ENCODE results near the gene SNAPC5. TPM values are rescaled to one million over a fixed set of nuclear protein-coding genes. Genes with fewer than 3 reads are reported as not detected.

SNAPC5 gene
- total and polyA plus RNA-seq, 7 donors: 32.7 to 86.0 (median 34.7) TPM

DNA sequence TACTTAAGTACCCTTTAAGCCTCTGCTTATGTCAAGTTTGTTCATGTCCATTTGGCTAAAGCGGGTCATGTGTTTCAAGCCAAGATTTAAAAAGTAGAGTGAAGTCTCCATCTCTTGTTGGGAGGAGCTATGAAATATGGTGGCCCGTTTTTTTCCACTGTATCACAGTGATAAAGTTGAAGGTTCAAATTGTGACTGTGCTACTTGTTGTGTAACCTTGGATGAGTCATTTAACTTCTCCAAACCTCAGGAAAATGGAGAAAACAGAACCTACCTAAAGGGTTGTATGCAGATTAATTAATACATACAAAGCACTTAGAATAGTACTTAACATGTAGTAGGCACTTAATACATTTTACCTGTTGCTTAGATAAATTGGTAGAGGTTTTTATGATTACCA, 43.4 kb downstream of the SNAPC5 start:
- TF ChIP-seq, protein P1, sequence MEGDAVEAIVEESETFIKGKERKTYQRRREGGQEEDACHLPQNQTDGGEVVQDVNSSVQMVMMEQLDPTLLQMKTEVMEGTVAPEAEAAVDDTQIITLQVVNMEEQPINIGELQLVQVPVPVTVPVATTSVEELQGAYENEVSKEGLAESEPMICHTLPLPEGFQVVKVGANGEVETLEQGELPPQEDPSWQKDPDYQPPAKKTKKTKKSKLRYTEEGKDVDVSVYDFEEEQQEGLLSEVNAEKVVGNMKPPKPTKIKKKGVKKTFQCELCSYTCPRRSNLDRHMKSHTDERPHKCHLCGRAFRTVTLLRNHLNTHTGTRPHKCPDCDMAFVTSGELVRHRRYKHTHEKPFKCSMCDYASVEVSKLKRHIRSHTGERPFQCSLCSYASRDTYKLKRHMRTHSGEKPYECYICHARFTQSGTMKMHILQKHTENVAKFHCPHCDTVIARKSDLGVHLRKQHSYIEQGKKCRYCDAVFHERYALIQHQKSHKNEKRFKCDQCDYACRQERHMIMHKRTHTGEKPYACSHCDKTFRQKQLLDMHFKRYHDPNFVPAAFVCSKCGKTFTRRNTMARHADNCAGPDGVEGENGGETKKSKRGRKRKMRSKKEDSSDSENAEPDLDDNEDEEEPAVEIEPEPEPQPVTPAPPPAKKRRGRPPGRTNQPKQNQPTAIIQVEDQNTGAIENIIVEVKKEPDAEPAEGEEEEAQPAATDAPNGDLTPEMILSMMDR (IDR thresholded peaks at IDR 0.05): no peak
- H3K9me3 ChIP-seq: no peaks in the 10 kb centered on the region
- H3K36me3 ChIP-seq (ENCODE audit: insufficient read depth in 1 of 2, low read depth in 1 of 2): peaks cover 0 to 11% of the 10 kb centered on the region in 2 donors
- no peaks in the 10 kb centered on the region for H3K4me1 ChIP-seq
- no peak for ATAC-seq
- no peak overlapping the region for H3K27ac ChIP-seq
- no peaks in the 10 kb centered on the region for H3K27me3 ChIP-seq (ENCODE audit: insufficient read depth in 3 of 3, low read length in 2 of 3)
- WGBS, 3 donors: 91 to 94% (median 91%) methylated on average over 2 of the region's 2 CpGs
- intact Hi-C loops (cut with DNase I): no loop called here
- no peak for DNase-seq
- H3K4me3 ChIP-seq: no peak overlapping the region

DNA sequence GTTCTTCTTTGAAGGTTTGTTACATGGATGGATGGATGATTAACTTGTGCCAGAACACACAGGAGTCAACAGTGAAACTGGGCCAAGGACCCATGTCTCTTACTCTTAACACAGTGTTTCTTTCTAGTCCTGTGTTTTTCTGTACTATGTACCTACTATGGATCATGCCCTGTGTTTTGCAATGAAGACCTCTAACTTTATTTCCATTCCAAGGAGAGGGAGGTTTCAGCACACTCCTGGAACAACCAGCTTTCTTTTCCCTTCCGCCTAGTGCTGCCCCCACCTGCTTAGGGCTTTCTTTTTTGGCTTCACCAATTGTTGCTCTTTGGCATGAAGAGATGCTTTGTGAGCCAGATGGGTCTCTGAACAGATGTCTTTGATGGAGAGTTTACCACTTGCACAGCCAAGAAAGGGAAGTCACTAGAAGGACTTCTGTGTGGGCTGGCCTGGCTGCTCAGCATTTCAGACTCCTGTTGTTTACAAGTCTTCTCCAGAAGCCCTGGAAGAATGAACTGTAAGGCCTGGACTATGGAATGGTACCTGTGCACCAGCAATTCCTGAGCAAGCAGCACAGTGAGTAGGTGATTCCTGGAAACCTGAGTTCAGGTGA, 44.5 kb downstream of the SNAPC5 start:
- WGBS, 3 donors: 18 to 41% (median 25%) methylated on average over 1 of the region's 1 CpG
- Histone ChIP-seq H3K36me3 (ENCODE audit: insufficient read depth in 1 of 2, low read depth in 1 of 2) (peaks cover 0 to 16% of the 10 kb centered on the region in 2 donors), H3K9me3 (no peaks in the 10 kb centered on the region), H3K27me3 (ENCODE audit: insufficient read depth in 3 of 3, low read length in 2 of 3) (no peaks in the 10 kb centered on the region), H3K4me3 (no peak overlapping the region), H3K27ac (no peak overlapping the region), H3K4me1 (no peaks in the 10 kb centered on the region)
- intact Hi-C loops (cut with DNase I): no loop called here
- DNase-seq (no peak), ATAC-seq (peak in 3 of 4 donors; percentile 34 to 71 (median 49))
- TF ChIP-seq, protein P1 (IDR thresholded peaks at IDR 0.05): no peak

DNA sequence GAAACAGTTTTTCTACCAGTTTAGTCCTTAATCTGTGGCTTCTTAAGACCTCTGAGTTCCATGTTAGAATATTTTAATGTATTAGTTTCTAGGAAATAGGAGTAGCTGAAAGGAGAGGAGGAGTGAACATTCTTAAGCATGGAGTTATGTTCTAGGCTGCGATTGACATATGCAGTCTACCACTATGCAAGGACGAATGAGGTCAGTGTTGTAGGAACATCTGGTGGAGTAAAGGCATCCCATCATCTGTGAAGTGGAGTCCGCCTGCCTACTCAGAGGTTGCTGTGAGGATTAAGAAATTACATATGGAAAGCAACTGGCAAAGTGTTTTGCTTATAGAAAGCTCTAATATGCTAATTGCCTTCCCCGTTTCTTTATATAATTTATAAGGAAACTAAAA, 45.1 kb downstream of the SNAPC5 start:
- 74 to 81% (median 80%) methylated on average over 4 of the region's 4 CpGs for WGBS, 3 donors
- H3K27ac ChIP-seq: no peak overlapping the region

More for the DNA sequence above, 45.1 kb downstream of the SNAPC5 start:
- intact Hi-C loops (cut with DNase I): no loop called here
- H3K9me3 ChIP-seq: no peaks in the 10 kb centered on the region
- H3K4me3 ChIP-seq: no peak overlapping the region
- peaks cover 0 to 20% of the 10 kb centered on the region in 2 donors for H3K36me3 ChIP-seq (ENCODE audit: insufficient read depth in 1 of 2, low read depth in 1 of 2)
- H3K4me1 ChIP-seq: no peaks in the 10 kb centered on the region
- TF ChIP-seq, protein P1 (IDR thresholded peaks at IDR 0.05): no peak
- no peaks in the 10 kb centered on the region for H3K27me3 ChIP-seq (ENCODE audit: insufficient read depth in 3 of 3, low read length in 2 of 3)
- ATAC-seq (no peak), DNase-seq (no peak)

Other genes starting within 250 kb of the SNAPC5 start
- not detected for gene MEGF11, start 244.0 kb downstream of the SNAPC5 start, total RNA-seq
- gene MEGF11, start 244.0 kb downstream of the SNAPC5 start, polyA plus RNA-seq: under 1 TPM in 2 of 3 donors, not detected in 1; 0.04 to 0.05 TPM
- 10 to 100 TPM; 27.8 to 38.7 (median 34.9) TPM for gene DIS3L, start 204.2 kb downstream of the SNAPC5 start, total RNA-seq
- 10 to 100 TPM; 11.0 to 41.5 (median 21.8) TPM for gene DIS3L, start 204.2 kb downstream of the SNAPC5 start, polyA plus RNA-seq
- 1 to 10 TPM; 3.1 to 4.9 (median 3.5) TPM for gene TIPIN, start 141.1 kb downstream of the SNAPC5 start, total RNA-seq
- 1 to 10 TPM; 6.7 to 7.5 (median 7.3) TPM for gene TIPIN, start 141.1 kb downstream of the SNAPC5 start, polyA plus RNA-seq
- gene MAP2K1, start 110.8 kb downstream of the SNAPC5 start, total RNA-seq: 10 to 100 TPM; 56.3 to 90.0 (median 64.8) TPM
- 100 to 1,000 TPM in 1 of 3 donors, 10 to 100 TPM in 2; 66.9 to 135 (median 84.7) TPM for gene MAP2K1, start 110.8 kb downstream of the SNAPC5 start, polyA plus RNA-seq
- 1,000 to 10,000 TPM; 1,435 to 2,180 (median 2,033) TPM for gene RPL4, start 7.1 kb upstream of the SNAPC5 start, total RNA-seq
- 1,000 to 10,000 TPM; 2,343 to 3,153 (median 2,635) TPM for gene RPL4, start 7.1 kb upstream of the SNAPC5 start, polyA plus RNA-seq
- 1 to 10 TPM; 2.2 to 4.2 (median 2.6) TPM for gene ZWILCH, start 7.6 kb upstream of the SNAPC5 start, total RNA-seq
- gene ZWILCH, start 7.6 kb upstream of the SNAPC5 start, polyA plus RNA-seq: 1 to 10 TPM; 1.5 to 4.5 (median 2.9) TPM
- gene LCTL, start 68.2 kb upstream of the SNAPC5 start, total RNA-seq: not detected
- not detected for gene LCTL, start 68.2 kb upstream of the SNAPC5 start, polyA plus RNA-seq
- 1 to 10 TPM; 1.3 to 5.5 (median 3.8) TPM for gene SMAD6, start 204.5 kb upstream of the SNAPC5 start, total RNA-seq
- gene SMAD6, start 204.5 kb upstream of the SNAPC5 start, polyA plus RNA-seq: 1 to 10 TPM in 1 of 3 donors, under 1 TPM in 2; 0.52 to 3.0 (median 0.79) TPM